Epithelial cell of esophagus (primary cell): Measurements from ENCODE around the gene NOC3L.
A peak's percentile ranks its signal among the peaks of the same experiment; 100 is the strongest.

Experiments used
- DNase-seq: peaks from one replicate; pipeline ENCODE4 v3.0.0; 2010; ENCODE audit warnings: low read depth
- H3K4me3 ChIP-seq: 2 replicates; pipeline ENCODE4 v1.5.1; 2011; ENCODE audit warnings: mild to moderate bottlenecking, low read length, control low read depth
- CTCF ChIP-seq: IDR thresholded peaks from 2 replicates; pipeline ENCODE4 v1.5.1; 2011; ENCODE audit warnings: low read depth, mild to moderate bottlenecking, low read length, control low read depth, inconsistent platforms; ENCODE audit not compliant: insufficient read depth; ENCODE audit errors: missing control alignments

Gene NOC3L

GRCh38 chr10:94383530-94383929 lies 20.8 kb upstream of the NOC3L start:
- no peak for TF ChIP-seq CTCF
- no peak for DNase-seq
- no peak overlapping the region for H3K4me3 ChIP-seq

- no peak for TF ChIP-seq CTCF
- DNase-seq: no peak
- no peak overlapping the region for H3K4me3 ChIP-seq
Measured at GRCh38 chr10:94376865-94377264, 14.1 kb upstream of the NOC3L start.

GRCh38 chr10:94375374-94375773 lies 12.6 kb upstream of the NOC3L start:
- DNase-seq: no peak
- TF ChIP-seq CTCF: no peak
- H3K4me3 ChIP-seq: no peak overlapping the region

- no peak for TF ChIP-seq CTCF
- no peak overlapping the region for H3K4me3 ChIP-seq
- DNase-seq: no peak
Measured at GRCh38 chr10:94370501-94370900, 7.8 kb upstream of the NOC3L start.

GRCh38 chr10:94366382-94366781 lies 3.6 kb upstream of the NOC3L start:
- no peak for DNase-seq
- TF ChIP-seq CTCF: no peak
- H3K4me3 ChIP-seq: no peak overlapping the region

- TF ChIP-seq CTCF: no peak
- no peak for DNase-seq
- no peak overlapping the region for H3K4me3 ChIP-seq
Measured at GRCh38 chr10:94364482-94364881, 1.7 kb upstream of the NOC3L start.

- peak overlapping the region; percentile 66 for H3K4me3 ChIP-seq
- no peak for DNase-seq
- TF ChIP-seq CTCF: no peak
Measured at GRCh38 chr10:94363251-94363565, 469 bp upstream of the NOC3L start.
